ENCODE data around the gene CACNG8.

- TF ChIP-seq CTCF (IDR thresholded peaks at IDR 0.05; ENCODE audit: low read depth, low read length) (no peak), POLR2A (IDR thresholded peaks at IDR 0.05; ENCODE audit: extremely low read depth, insufficient read length) (no peak)
Measured at GRCh38 chr19:53992211-53992610, 29.5 kb downstream of the CACNG8 start.

Measured in NB4 (cell line).